IPS-20b (cell line): Measurements from ENCODE around the gene COL4A1.
A peak's percentile ranks its signal among the peaks of the same experiment; 100 is the strongest.
"Not testable (repeated sequence)": the region's sequence is repeated elsewhere in the genome, so short reads cannot be mapped to it uniquely, and the experiment has no call there.

ENCODE experiments used
- H3K27ac ChIP-seq: one replicate; pipeline ENCODE4 v1.5.1; 2013; ENCODE audit warnings: low read length
- H3K27me3 ChIP-seq: 2 replicates; pipeline ENCODE4 v1.6.1; 2013; ENCODE audit warnings: mild to moderate bottlenecking, low read length, inconsistent platforms; ENCODE audit not compliant: insufficient read depth
- H3K36me3 ChIP-seq: 2 replicates; pipeline ENCODE4 v1.6.1; 2013; ENCODE audit warnings: low read depth, mild to moderate bottlenecking, inconsistent platforms, low read length, moderate library complexity; ENCODE audit not compliant: insufficient read depth
- H3K4me1 ChIP-seq: 2 replicates; pipeline ENCODE4 v1.6.1; 2013; ENCODE audit warnings: mild to moderate bottlenecking, control low read depth, inconsistent platforms, low read length, moderate library complexity; ENCODE audit not compliant: insufficient read depth
- H3K4me3 ChIP-seq: 2 replicates; pipeline ENCODE4 v1.5.1; 2013; ENCODE audit warnings: mild to moderate bottlenecking, low read length, inconsistent platforms
- H3K9ac ChIP-seq: 2 replicates; pipeline ENCODE4 v1.6.1; 2013; ENCODE audit warnings: low read depth, mild to moderate bottlenecking, inconsistent platforms, low read length, moderate library complexity
- H3K9me3 ChIP-seq: 2 replicates; pipeline ENCODE4 v1.6.1; 2013; ENCODE audit warnings: mild to moderate bottlenecking, low read depth, low read length, inconsistent platforms; ENCODE audit not compliant: insufficient read depth

Gene COL4A1

DNA sequence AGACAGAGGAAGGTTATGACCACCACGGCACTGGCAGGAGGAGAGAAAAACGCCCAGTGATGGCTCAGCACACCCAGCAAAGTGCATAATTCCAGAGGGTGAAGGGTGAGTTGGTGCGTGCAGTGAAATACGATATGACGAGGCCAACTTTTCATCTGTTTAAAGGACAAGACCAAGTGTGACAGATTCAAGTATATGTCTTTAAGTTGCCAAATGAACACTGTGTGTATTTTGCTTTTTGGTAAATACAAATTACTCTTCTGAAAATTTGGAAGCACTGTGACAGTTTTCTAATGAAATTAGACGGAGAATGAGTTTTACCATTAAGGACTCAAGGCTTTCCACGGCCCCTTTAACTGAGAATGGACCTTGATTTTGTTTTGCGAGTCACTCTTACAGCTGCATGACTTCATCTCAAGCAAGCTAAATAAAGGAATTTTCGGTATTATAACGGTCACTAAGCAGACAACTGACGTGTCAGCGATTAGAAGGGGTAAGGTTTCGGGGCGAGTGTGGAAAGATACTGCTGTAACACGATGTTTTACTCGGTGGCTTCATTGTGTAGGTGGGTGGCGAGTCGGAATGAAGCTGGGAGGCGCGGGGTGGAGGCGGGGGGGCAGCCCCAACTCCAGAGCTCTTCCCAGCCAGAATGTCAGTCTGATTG lies 23.0 kb upstream of the COL4A1 start:
- Histone ChIP-seq H3K36me3 (no peaks in the 10 kb centered on the region; the same call in 1 of the 2 replicates), H3K9ac (no peak overlapping the region), H3K4me3 (no peak overlapping the region), H3K4me1 (peaks cover 28% of the 10 kb centered on the region), H3K9me3 (no peaks in the 10 kb centered on the region), H3K27ac (no peak overlapping the region), H3K27me3 (no peaks in the 10 kb centered on the region)

DNA sequence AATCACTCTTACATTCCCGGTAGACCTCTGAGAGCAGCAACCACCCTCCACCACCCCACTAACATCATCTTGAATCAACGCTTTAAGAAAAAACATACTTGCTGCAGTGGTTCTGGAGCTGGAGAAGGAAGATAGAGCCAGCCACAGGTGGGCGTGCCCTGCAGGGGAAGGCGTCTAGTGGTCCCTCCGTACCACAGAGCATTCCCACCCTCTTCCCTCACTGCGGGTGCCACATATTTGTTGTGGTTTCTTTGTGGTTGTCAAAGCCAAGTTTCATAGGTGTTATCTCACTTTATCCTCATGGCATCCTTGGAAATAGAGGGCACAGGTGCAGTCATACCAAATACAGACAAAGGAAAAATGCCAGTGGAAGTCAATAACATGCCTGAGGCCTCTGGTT lies 22.3 kb upstream of the COL4A1 start:
- H3K9ac ChIP-seq, result no peak overlapping the region
- H3K27me3 ChIP-seq, result no peaks in the 10 kb centered on the region
- H3K4me1 ChIP-seq, result peaks cover 28% of the 10 kb centered on the region

DNA sequence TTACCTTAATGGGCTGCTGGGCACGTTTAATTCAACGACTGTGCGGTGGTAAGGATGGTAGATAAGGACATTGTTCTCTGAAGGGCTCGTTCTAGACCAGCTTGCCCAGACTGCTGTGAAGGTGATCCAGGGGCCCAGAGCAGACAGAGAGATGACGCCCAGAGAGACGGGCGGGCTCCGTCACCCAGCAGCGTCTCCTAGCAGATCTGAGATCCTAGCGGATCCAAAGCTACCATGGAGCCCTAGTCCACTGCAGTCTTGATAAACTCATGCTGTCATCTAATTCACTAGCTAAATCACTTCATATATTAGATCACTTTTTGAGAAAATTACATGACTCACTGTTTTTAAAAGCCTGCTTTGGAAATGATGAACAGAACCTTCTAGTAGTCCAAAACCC lies 21.6 kb upstream of the COL4A1 start:
- Histone ChIP-seq H3K9ac (no peak overlapping the region), H3K4me1 (peaks cover 30% of the 10 kb centered on the region), H3K4me3 (no peak overlapping the region), H3K27me3 (no peaks in the 10 kb centered on the region), H3K27ac (no peak overlapping the region), H3K9me3 (no peaks in the 10 kb centered on the region), H3K36me3 (no peaks in the 10 kb centered on the region; the same call in 1 of the 2 replicates)

More for the DNA sequence above, 22.3 kb upstream of the COL4A1 start:
- no peaks in the 10 kb centered on the region; the same call in 1 of the 2 replicates for H3K36me3 ChIP-seq
- H3K9me3 ChIP-seq, result no peaks in the 10 kb centered on the region
- H3K4me3 ChIP-seq, result no peak overlapping the region
- H3K27ac ChIP-seq, result no peak overlapping the region

DNA sequence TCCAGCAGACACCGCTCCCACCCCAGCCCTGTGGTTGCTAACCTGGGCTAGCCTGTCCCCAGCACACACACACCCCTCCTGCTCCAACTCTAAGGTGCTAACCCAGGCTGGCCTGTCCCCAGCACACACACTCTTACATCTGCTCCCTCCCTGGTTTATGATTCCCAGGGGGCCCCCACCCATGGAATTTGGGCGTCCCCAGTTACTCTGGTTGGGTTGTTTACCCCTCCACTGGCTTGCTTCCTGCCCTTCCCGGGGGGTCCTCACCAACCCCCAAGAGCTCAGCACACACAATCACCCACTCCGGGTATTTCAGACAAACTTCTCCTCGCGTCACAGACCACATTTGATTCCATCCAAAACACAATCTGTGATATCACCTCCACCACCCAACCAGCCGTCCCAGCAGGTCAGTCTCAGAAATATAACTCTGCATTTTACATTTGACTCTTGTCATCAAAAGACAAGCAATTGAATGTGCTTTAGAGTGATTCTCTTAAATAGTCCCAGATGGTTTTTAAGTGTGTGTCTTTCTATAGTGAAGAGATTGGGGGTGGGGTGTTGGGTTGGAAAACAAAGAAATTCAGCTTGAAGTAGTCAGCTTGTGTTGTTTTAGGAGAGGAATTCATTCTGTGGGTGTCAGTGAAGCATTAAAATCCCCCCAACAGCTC lies 20.2 kb upstream of the COL4A1 start:
- H3K36me3 ChIP-seq, result no peaks in the 10 kb centered on the region; the same call in 1 of the 2 replicates
- H3K4me1 ChIP-seq, result peaks cover 32% of the 10 kb centered on the region
- peak overlapping the region; percentile 32 for H3K4me3 ChIP-seq
- H3K27me3 ChIP-seq, result no peaks in the 10 kb centered on the region
- H3K9me3 ChIP-seq, result no peaks in the 10 kb centered on the region
- peak overlapping the region; percentile 10; the same call in 1 of the 2 replicates for H3K9ac ChIP-seq
- H3K27ac ChIP-seq, result no peak overlapping the region

DNA sequence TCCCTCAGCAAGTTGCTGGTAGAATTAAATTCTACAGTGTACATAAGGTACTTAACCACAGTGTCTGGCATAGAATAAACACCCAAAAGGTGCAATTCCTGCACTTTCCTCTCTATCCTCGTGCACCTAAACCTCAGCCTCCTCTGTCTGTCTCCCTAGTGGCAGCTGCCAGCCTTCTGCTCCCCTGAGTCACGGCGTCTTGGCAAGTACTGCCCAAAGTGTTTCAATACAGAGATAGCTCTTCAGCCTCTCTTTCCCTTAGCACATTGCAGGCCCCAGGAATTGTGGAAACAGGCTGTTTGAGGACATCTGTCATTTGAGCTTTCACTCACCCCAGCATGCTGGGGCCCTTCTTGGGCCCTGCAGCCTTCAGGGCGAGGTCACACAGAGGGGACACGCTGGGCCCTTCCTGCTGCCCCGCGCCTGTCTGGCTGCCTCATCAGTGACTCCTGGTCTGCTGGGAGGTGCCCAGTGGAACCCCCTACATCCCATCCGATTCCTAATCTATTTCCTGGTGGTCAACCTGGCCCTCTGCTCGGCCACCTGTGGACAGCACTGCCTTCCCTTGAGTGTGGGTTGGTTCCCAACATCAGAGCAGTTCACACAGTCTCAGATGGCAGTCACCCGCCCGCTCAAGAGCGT lies 19.4 kb upstream of the COL4A1 start:
- no peak overlapping the region for H3K4me3 ChIP-seq
- H3K27ac ChIP-seq, result no peak overlapping the region
- no peaks in the 10 kb centered on the region; the same call in 1 of the 2 replicates for H3K36me3 ChIP-seq
- H3K9me3 ChIP-seq, result no peaks in the 10 kb centered on the region
- no peaks in the 10 kb centered on the region for H3K27me3 ChIP-seq
- peaks cover 32% of the 10 kb centered on the region for H3K4me1 ChIP-seq
- peak overlapping the region; percentile 10; the same call in 1 of the 2 replicates for H3K9ac ChIP-seq

DNA sequence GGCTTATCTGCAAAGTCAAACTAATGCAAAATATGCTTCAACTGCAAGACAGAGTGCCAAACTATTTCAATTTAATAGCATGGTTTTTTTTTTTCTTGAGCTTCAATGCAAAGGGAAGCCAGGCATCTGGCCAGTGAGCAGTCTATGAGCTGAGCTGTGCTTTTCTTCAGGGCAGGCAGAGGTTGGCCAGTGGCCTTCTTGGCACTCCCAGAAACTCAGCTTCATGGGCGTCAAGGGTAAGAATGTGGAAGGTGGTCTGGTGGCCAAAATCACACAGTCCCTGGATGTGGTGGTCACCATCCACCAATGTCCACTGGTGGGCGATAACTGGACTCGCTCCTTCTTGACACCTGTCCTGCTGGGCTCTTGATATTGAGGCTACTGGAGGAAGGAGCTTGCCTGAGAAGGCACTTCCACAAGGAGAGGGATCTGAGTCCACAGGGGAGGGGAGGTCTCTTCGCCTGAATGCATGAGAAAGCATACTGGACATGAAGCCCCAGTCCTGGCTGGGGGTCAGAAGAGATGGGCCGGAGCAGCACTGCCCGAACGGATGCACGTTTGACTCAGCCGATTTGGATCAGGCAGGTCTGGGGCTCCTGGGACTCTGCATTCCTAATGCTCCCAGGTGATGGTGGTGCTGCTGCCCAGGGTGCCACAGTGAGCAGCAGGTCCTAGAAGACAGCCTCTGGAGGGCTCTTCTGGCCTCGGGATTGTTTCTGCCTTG lies 17.2 kb upstream of the COL4A1 start:
- peaks cover 31% of the 10 kb centered on the region for H3K4me1 ChIP-seq
- H3K36me3 ChIP-seq, result no peaks in the 10 kb centered on the region; the same call in 1 of the 2 replicates
- no peak overlapping the region for H3K27ac ChIP-seq
- no peak overlapping the region for H3K4me3 ChIP-seq
- H3K9ac ChIP-seq, result no peak overlapping the region
- no peaks in the 10 kb centered on the region for H3K27me3 ChIP-seq
- no peaks in the 10 kb centered on the region for H3K9me3 ChIP-seq

DNA sequence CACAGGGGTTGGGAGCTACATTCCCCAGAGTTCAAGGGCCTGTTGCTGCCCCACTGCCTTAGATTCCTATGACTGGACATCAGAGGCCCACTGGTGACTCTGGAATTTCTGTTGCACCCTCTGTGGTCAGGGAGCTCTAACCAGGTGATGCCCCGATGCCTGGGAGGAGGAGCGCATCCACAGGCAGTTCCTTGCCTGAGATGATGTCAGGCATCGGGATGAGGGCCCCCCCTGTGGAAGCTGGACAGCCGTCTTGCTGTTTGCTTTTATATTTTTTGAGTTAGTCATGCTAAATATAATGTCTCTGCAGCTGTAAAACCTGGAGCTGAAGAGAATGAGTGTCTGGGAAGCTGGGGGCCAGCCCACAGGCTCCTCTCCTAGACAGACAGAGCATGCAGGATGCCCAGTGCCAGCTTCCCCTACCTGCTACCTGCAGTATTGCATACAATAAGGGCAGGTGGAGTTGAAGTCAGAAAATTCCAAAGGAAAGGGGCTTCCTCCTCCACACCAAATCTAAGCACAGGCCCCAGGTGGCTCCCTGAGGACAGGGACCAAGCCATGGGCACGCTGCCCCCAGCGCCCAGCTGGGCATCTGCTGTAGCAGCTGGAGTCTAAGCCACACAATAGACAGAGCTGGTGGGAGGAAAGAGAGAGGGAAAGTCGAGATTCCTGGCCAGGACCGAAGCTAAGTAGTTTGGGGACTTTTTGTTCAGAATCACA lies 16.4 kb upstream of the COL4A1 start:
- Histone ChIP-seq H3K36me3 (no peaks in the 10 kb centered on the region; the same call in 1 of the 2 replicates), H3K9ac (no peak overlapping the region), H3K9me3 (no peaks in the 10 kb centered on the region), H3K27ac (no peak overlapping the region), H3K4me3 (no peak overlapping the region), H3K4me1 (peaks cover 33% of the 10 kb centered on the region), H3K27me3 (no peaks in the 10 kb centered on the region)

DNA sequence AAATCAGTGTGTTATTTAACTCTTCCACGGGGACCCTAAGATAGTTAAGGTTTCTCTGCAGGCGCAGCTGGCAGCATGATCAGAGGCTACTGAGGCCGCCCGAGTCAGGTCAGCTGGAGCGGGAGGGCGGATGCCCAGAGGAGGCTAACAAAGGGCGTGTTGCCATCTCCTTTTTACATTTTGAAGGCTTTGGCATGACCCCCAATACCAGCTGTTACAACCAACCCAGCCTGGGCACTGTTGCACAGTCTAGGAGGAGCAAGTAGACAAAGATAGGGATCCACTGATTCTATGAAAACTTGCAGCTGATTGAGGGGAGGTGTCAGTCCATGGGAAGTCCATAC lies 15.8 kb upstream of the COL4A1 start:
- H3K9ac ChIP-seq, result no peak overlapping the region
- peaks cover 31% of the 10 kb centered on the region for H3K4me1 ChIP-seq
- no peaks in the 10 kb centered on the region for H3K36me3 ChIP-seq
- H3K9me3 ChIP-seq, result no peaks in the 10 kb centered on the region
- H3K27ac ChIP-seq, result no peak overlapping the region
- no peak overlapping the region for H3K4me3 ChIP-seq
- no peaks in the 10 kb centered on the region for H3K27me3 ChIP-seq

DNA sequence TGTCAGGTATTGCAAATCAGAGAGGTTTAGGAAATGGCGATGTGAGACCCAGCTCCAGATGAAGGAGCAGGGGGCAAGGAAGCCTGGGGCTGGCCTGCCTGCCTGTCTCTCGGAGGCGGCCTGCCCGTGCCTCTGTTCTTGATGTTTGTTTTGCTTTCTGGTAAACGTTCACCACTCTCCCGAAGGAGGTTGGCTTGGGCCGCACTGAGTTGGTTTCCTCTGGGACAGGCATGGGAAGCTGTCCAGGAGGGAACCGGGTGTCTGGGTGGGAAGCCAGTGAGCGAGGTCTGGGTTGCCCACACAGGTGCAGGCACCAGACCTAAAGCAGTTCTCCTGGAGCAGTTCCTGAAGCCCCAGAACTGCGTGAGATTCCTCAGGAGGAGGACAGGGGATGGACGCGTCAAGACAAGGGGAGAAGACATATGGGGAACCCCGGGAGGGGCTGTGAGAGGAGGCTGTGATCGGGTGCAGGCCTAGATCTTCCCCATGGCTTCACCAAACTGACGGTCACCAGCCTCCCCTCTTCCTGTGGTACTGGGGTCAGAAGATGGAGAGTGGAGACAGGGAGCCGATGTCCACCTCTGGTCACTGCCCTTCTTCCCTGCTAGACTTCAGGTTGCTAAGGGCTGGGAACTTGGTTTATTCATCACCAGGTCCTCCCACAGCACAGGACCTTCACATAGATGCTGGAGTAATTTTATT lies 15.3 kb upstream of the COL4A1 start:
- H3K4me1 ChIP-seq, result peaks cover 26% of the 10 kb centered on the region
- no peak overlapping the region for H3K9ac ChIP-seq
- H3K9me3 ChIP-seq, result no peaks in the 10 kb centered on the region
- H3K27ac ChIP-seq, result no peak overlapping the region
- H3K36me3 ChIP-seq, result peaks cover 2% of the 10 kb centered on the region; the same call in 1 of the 2 replicates
- H3K27me3 ChIP-seq, result no peaks in the 10 kb centered on the region
- no peak overlapping the region for H3K4me3 ChIP-seq

DNA sequence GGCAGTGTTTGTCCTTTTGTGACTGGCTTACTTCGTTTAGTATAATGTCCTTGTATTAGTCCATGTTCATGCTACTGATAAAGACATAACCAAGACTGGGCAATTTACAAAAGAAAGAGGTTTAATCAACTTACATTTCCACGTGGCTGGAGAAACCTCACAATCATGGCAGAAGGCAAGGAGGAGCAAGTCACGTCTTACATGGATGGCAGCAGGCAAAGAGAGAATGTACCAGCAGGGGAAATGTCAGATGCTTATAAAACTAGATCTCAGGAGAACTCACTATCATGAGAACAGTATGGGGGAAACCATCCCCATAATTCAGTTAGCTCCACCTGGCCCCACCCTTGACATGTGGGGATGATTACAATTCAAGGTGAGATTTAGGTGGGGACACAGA lies 14.6 kb upstream of the COL4A1 start:
- not testable (repeated sequence) for H3K27ac ChIP-seq
- peaks cover 19% of the 10 kb centered on the region for H3K4me1 ChIP-seq

DNA sequence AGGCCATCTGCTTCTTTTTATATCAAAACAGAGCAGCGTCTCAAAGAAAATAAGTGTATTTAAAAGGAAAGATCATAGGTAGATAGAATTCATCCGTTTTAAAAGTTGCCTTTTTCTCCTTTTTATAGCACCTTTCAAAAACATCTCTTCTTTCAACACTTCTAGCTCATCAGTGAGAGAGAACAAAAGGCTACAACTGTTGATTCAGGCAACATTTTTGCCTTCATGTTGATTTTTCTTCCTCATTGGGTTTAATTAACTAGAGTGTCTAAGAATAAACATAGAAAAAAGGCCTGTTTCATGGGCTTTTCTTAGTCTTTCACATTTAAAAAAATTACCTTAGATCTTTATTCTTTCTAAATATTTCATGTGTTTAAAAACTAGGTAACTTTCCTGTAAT lies 13.7 kb upstream of the COL4A1 start:
- peaks cover 12% of the 10 kb centered on the region for H3K4me1 ChIP-seq
- no peak overlapping the region for H3K9ac ChIP-seq
- no peaks in the 10 kb centered on the region for H3K9me3 ChIP-seq
- no peak overlapping the region for H3K4me3 ChIP-seq
- H3K36me3 ChIP-seq, result peaks cover 14% of the 10 kb centered on the region
- no peak overlapping the region for H3K27ac ChIP-seq
- no peaks in the 10 kb centered on the region for H3K27me3 ChIP-seq

More for the DNA sequence above, 14.6 kb upstream of the COL4A1 start:
- not testable (repeated sequence) for H3K27me3 ChIP-seq, H3K4me3 ChIP-seq, H3K36me3 ChIP-seq, H3K9me3 ChIP-seq, H3K9ac ChIP-seq
